ENCODE results near the gene GAREM1. TPM values are rescaled to one million over a fixed set of nuclear protein-coding genes. Genes with fewer than 3 reads are reported as not detected.
"Not testable (repeated sequence)": the region's sequence is repeated elsewhere in the genome, so short reads cannot be mapped to it uniquely, and the experiment has no call there.

The GAREM1 gene
- total RNA-seq, 1 experiment from 2014 or later = 10.2 TPM

DNA sequence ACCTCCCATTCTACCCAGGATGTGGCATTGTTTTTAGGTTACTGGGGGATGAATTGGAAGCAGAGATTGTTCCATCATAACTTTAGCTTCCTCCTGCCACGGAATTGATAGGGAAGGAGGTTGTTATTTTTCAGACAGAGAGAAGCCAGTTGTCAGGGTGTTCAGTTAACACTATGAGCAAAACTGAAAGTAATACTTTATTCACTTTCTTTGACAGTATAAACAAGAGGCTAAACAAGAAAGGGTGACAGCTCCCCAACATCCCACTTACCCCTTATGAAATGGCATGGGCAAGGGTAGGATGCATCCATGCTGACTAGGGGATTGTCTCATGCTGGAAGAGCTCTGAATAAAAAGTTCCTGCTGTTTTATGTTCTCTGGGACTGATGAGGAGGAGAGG is 36.4 kb upstream of the GAREM1 start:
- Histone ChIP-seq H3K9me3 (ENCODE audit: insufficient read depth, low read depth) (no peaks in the 10 kb centered on the region), H3K36me3 (ENCODE audit: low read depth) (no peaks in the 10 kb centered on the region), H3K4me2 (no peak overlapping the region), H3K4me1 (replicated peaks; ENCODE audit: insufficient read depth) (no peaks in the 10 kb centered on the region), H3K27me3 (ENCODE audit: insufficient read depth, low read depth) (no peaks in the 10 kb centered on the region), H4K20me1 (ENCODE audit: insufficient read depth) (no peaks in the 10 kb centered on the region), H3F3A (ENCODE audit: insufficient read depth, low read depth) (no peaks in the 10 kb centered on the region), H3K79me2 (ENCODE audit: low read depth) (no peaks in the 10 kb centered on the region), H3K27ac (no peak overlapping the region), H3K4me3 (no peak overlapping the region), H2AFZ (no peak overlapping the region), H3K9me2 (ENCODE audit: insufficient read depth) (no peaks in the 10 kb centered on the region)
- BruUV-seq (replicated peaks) = no TSS peak
- ChIA-PET CTCF (no interaction called here), POLR2A (ENCODE audit: unreplicated experiment) (no interaction called here)
- intact Hi-C loops (cut with micrococcal nuclease; ENCODE audit: unreplicated experiment) = no loop called here
- no peak for DNase-seq
- no peak for TF ChIP-seq EZH2 (IDR thresholded peaks at IDR 0.05; ENCODE audit: low read depth)
- TF ChIP-seq, protein P1, sequence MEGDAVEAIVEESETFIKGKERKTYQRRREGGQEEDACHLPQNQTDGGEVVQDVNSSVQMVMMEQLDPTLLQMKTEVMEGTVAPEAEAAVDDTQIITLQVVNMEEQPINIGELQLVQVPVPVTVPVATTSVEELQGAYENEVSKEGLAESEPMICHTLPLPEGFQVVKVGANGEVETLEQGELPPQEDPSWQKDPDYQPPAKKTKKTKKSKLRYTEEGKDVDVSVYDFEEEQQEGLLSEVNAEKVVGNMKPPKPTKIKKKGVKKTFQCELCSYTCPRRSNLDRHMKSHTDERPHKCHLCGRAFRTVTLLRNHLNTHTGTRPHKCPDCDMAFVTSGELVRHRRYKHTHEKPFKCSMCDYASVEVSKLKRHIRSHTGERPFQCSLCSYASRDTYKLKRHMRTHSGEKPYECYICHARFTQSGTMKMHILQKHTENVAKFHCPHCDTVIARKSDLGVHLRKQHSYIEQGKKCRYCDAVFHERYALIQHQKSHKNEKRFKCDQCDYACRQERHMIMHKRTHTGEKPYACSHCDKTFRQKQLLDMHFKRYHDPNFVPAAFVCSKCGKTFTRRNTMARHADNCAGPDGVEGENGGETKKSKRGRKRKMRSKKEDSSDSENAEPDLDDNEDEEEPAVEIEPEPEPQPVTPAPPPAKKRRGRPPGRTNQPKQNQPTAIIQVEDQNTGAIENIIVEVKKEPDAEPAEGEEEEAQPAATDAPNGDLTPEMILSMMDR (conservative IDR thresholded peaks at IDR 0.05) = no peak

DNA sequence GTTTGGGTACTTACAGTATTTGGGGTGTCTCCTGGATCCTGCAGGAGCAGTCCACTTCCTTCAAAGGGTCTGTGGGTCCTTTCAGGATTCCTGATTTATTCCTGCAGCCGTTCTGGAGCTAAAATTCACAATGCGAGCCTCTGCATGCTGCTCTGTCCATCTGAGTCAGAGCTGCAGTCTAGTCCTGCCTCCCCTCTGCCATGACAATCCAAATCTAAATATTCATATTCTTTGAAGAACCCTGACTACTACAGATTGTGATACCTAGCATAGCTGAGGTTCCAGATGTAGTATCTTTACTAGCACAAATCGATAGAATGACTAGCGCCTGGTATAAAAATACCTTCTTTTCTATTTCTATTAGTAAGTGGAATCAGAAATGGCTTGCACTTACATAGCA is 31.3 kb upstream of the GAREM1 start:
- POLR2A ChIA-PET (ENCODE audit: unreplicated experiment) = no interaction called here
- no peaks in the 10 kb centered on the region for H3K9me2 ChIP-seq (ENCODE audit: insufficient read depth)

DNA sequence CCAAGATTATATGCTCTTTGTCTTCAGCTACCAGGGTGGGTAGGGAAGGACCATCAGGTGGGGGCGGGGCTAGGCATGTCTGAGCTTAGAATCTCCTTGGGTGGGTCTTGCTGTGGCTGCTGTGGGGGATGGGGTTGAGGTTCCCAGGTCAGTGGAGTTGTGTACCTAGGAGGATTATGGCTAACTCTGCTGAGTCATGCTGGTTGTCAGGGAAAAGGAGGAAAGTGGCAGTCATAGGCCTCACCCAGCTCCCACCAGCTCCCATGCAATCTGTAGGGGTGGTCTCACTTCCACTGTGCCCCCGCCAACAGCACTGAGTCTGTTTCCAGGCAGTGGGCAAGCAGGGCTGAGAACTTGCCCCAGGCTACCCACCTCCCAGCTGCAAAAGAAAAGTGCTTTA is 30.6 kb upstream of the GAREM1 start:
- H3K4me1 ChIP-seq (replicated peaks; ENCODE audit: insufficient read depth); BruUV-seq (replicated peaks); H3K9me3 ChIP-seq (ENCODE audit: insufficient read depth, low read depth); H3K27me3 ChIP-seq (ENCODE audit: insufficient read depth, low read depth); H3K4me2 ChIP-seq; H2AFZ ChIP-seq; POLR2A ChIA-PET (ENCODE audit: unreplicated experiment); H3K27ac ChIP-seq; H3K79me2 ChIP-seq (ENCODE audit: low read depth); H3K36me3 ChIP-seq (ENCODE audit: low read depth); H3K4me3 ChIP-seq; intact Hi-C loops (cut with micrococcal nuclease; ENCODE audit: unreplicated experiment); H3F3A ChIP-seq (ENCODE audit: insufficient read depth, low read depth); CTCF ChIA-PET; H4K20me1 ChIP-seq (ENCODE audit: insufficient read depth); H3K9me2 ChIP-seq (ENCODE audit: insufficient read depth): not testable (repeated sequence)
- peak in 1 of 2 experiments; percentile 0 for DNase-seq

More for the DNA sequence above, 31.3 kb upstream of the GAREM1 start:
- H2AFZ ChIP-seq = no peak overlapping the region
- TF ChIP-seq, protein P1 (conservative IDR thresholded peaks at IDR 0.05) = no peak
- no peak for TF ChIP-seq EZH2 (IDR thresholded peaks at IDR 0.05; ENCODE audit: low read depth)
- no peaks in the 10 kb centered on the region for H3K36me3 ChIP-seq (ENCODE audit: low read depth)
- H4K20me1 ChIP-seq (ENCODE audit: insufficient read depth) = no peaks in the 10 kb centered on the region
- no peak overlapping the region for H3K4me2 ChIP-seq
- intact Hi-C loops (cut with micrococcal nuclease; ENCODE audit: unreplicated experiment) = no loop called here
- H3K79me2 ChIP-seq (ENCODE audit: low read depth) = no peaks in the 10 kb centered on the region
- no peak for DNase-seq
- H3K4me3 ChIP-seq = no peak overlapping the region
- H3F3A ChIP-seq (ENCODE audit: insufficient read depth, low read depth) = no peaks in the 10 kb centered on the region
- no peaks in the 10 kb centered on the region for H3K9me3 ChIP-seq (ENCODE audit: insufficient read depth, low read depth)
- 0 out of 2 replicates have a peak, but pooled peaks cover 6% of the 10 kb centered on the region for H3K4me1 ChIP-seq (replicated peaks; ENCODE audit: insufficient read depth)
- CTCF ChIA-PET = no interaction called here
- H3K27ac ChIP-seq = no peak overlapping the region
- no peaks in the 10 kb centered on the region for H3K27me3 ChIP-seq (ENCODE audit: insufficient read depth, low read depth)
- no TSS peak for BruUV-seq (replicated peaks)

DNA sequence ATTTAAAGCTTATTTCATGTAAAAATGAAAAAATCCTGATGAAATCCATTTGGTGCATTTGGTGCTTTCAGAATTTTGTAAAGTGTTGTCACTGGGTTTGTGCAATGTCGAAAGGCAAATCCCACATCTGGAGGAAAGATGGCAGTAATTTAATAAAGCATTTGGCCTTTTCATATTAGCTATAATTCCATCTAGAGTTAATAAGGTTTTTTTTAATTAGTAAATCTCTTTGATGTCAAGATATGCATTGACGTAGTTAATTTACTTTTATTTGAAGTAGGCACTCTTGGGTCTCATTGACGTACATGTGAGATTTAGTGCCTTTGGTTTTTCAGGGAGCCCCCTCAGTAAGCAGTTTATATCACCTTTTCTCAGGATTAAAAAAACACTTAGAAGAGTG is 12.3 kb upstream of the GAREM1 start:
- no peaks in the 10 kb centered on the region for H3K9me3 ChIP-seq (ENCODE audit: insufficient read depth, low read depth)
- no TSS peak for BruUV-seq (replicated peaks)
- POLR2A ChIA-PET (ENCODE audit: unreplicated experiment) = no interaction called here
- no peak for DNase-seq
- TF ChIP-seq, protein P1 (conservative IDR thresholded peaks at IDR 0.05) = no peak
- TF ChIP-seq EZH2 (IDR thresholded peaks at IDR 0.05; ENCODE audit: low read depth) = no peak
- intact Hi-C loops (cut with micrococcal nuclease; ENCODE audit: unreplicated experiment) = no loop called here
- no peaks in the 10 kb centered on the region for H3F3A ChIP-seq (ENCODE audit: insufficient read depth, low read depth)
- H3K4me1 ChIP-seq (replicated peaks; ENCODE audit: insufficient read depth) = no peaks in the 10 kb centered on the region
- no peak overlapping the region for H3K4me2 ChIP-seq
- no peaks in the 10 kb centered on the region for H3K36me3 ChIP-seq (ENCODE audit: low read depth)
- H3K27ac ChIP-seq = no peak overlapping the region
- CTCF ChIA-PET = no interaction called here
- H3K4me3 ChIP-seq = no peak overlapping the region
- no peak overlapping the region for H2AFZ ChIP-seq
- H3K27me3 ChIP-seq (ENCODE audit: insufficient read depth, low read depth) = no peaks in the 10 kb centered on the region
- no peaks in the 10 kb centered on the region for H3K79me2 ChIP-seq (ENCODE audit: low read depth)
- no peaks in the 10 kb centered on the region for H3K9me2 ChIP-seq (ENCODE audit: insufficient read depth)
- H4K20me1 ChIP-seq (ENCODE audit: insufficient read depth) = no peaks in the 10 kb centered on the region

Data from PC-9 (cell line).